Prostate gland (tissue), 2 donors: ENCODE data around the gene VAV3.

Experiments used
- CTCF ChIP-seq, 4 experiments: fragments of 200-600 bp in 2 of 4; fragments of 450-650 bp in 2 of 4; sonication (generic) in 2 of 4; IDR thresholded peaks; 1 replicate in 3 of 4; 2 replicates in 1 of 4; pipeline ENCODE4 v1.5.1; 2016 to 2019; ENCODE audit warnings: antibody characterized with exemption in 4 of 4, mild to moderate bottlenecking in 2 of 4, moderate library complexity in 2 of 4
- POLR2A ChIP-seq: fragments of 450-650 bp; IDR thresholded peaks from one replicate; pipeline ENCODE4 v1.6.1; 2016; ENCODE audit warnings: antibody characterized with exemption, mild to moderate bottlenecking
- POLR2AphosphoS5 ChIP-seq: sonication (generic); formaldehyde crosslinking; IDR thresholded peaks from one replicate; pipeline ENCODE4 v1.6.1; 2017; ENCODE audit warnings: antibody characterized with exemption

DNA sequence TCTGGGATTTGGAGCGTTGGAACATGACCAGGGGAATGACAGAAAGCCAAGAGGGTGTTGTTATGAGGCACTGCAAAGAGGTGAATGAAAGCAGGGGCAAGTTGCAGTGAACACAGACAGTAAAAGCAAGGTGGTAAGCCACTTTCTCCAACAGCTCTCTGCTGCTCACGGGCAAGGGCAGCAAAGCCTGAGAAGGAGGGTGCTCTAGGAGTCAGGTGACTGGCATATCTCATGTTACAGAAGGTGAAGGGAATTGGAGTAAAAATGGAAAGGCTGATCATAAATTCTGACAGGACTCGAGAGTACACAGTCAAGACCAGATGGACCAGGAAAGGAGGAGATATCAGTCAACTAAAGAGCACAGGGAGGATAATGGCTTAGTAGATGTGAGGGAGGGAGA lies 14.5 kb downstream of the VAV3 start:
- TF ChIP-seq CTCF (IDR thresholded peaks at IDR 0.05) (no peak), POLR2A (no peak), POLR2AphosphoS5 (no peak)
